Central memory CD8-positive, alpha-beta T cell (primary cell): ENCODE measurements around the gene SLC15A1.

Experiments used
- ATAC-seq: fragments of 150-1000 bp; cut with Tn5 transposase; replicated peaks from 2 replicates; pipeline ENCODE4 v1.10.0; 2022; ENCODE audit warnings: mild to moderate bottlenecking, moderate FRiP score, moderate number of reproducible peaks; ENCODE audit not compliant: poor library complexity, severe bottlenecking; ENCODE audit errors: extremely low read depth
- DNase-seq, 2 donors: peaks; one replicate each; pipeline ENCODE4 v3.0.0; 2021; ENCODE audit warnings: low spot score in 2 of 2
- H3K27ac Mint-ChIP-seq: one replicate; pipeline ENCODE4 v1.8.0; 2022; ENCODE audit warnings: low read depth, mild to moderate bottlenecking, moderate library complexity, mixed read lengths
- H3K27me3 Mint-ChIP-seq: one replicate; pipeline ENCODE4 v1.8.0; 2022; ENCODE audit warnings: mixed read lengths
- H3K36me3 Mint-ChIP-seq: one replicate; pipeline ENCODE4 v1.8.0; 2022; ENCODE audit warnings: mild to moderate bottlenecking, moderate library complexity, mixed read lengths; ENCODE audit not compliant: insufficient read depth
- H3K4me1 Mint-ChIP-seq: one replicate; pipeline ENCODE4 v1.8.0; 2022; ENCODE audit warnings: mixed read lengths
- H3K4me3 Mint-ChIP-seq: one replicate; pipeline ENCODE4 v1.8.0; 2022; ENCODE audit warnings: mild to moderate bottlenecking, moderate library complexity, mixed read lengths
- H3K9me3 Mint-ChIP-seq: one replicate; pipeline ENCODE4 v1.8.0; 2022; ENCODE audit warnings: mixed read lengths

Gene SLC15A1

GRCh38 chr13:98697791-98698190 is 54.7 kb downstream of the SLC15A1 start:
- H3K36me3 Mint-ChIP-seq = no peaks in the 10 kb centered on the region
- DNase-seq (no peak), ATAC-seq (no peak)
- H3K4me3 Mint-ChIP-seq = no peak overlapping the region
- H3K27ac Mint-ChIP-seq = no peak overlapping the region
- H3K9me3 Mint-ChIP-seq = no peaks in the 10 kb centered on the region
- H3K27me3 Mint-ChIP-seq = peaks cover 41% of the 10 kb centered on the region
- H3K4me1 Mint-ChIP-seq = no peaks in the 10 kb centered on the region

- Mint-ChIP-seq H3K27ac (no peak overlapping the region), H3K27me3 (peaks cover 27% of the 10 kb centered on the region), H3K36me3 (no peaks in the 10 kb centered on the region), H3K4me1 (no peaks in the 10 kb centered on the region), H3K9me3 (no peaks in the 10 kb centered on the region), H3K4me3 (no peak overlapping the region)
- no peak for DNase-seq
- no peak for ATAC-seq
Measured at GRCh38 chr13:98693756-98694155, 58.7 kb downstream of the SLC15A1 start.

GRCh38 chr13:98691360-98691759 is 61.1 kb downstream of the SLC15A1 start:
- peaks cover 16% of the 10 kb centered on the region for H3K27me3 Mint-ChIP-seq
- H3K36me3 Mint-ChIP-seq = no peaks in the 10 kb centered on the region
- H3K4me3 Mint-ChIP-seq = no peak overlapping the region
- H3K27ac Mint-ChIP-seq = no peak overlapping the region
- no peaks in the 10 kb centered on the region for H3K4me1 Mint-ChIP-seq
- H3K9me3 Mint-ChIP-seq = no peaks in the 10 kb centered on the region
- no peak for ATAC-seq
- no peak for DNase-seq

- DNase-seq = no peak
- Mint-ChIP-seq H3K36me3 (no peaks in the 10 kb centered on the region), H3K4me1 (no peaks in the 10 kb centered on the region), H3K9me3 (no peaks in the 10 kb centered on the region), H3K27me3 (peaks cover 16% of the 10 kb centered on the region), H3K4me3 (no peak overlapping the region), H3K27ac (no peak overlapping the region)
- ATAC-seq = no peak
Measured at GRCh38 chr13:98690348-98691022, 62.0 kb downstream of the SLC15A1 start.

GRCh38 chr13:98689347-98689968 is 63.0 kb downstream of the SLC15A1 start:
- H3K36me3 Mint-ChIP-seq = no peaks in the 10 kb centered on the region
- H3K4me1 Mint-ChIP-seq = no peaks in the 10 kb centered on the region
- H3K4me3 Mint-ChIP-seq = no peak overlapping the region
- H3K27me3 Mint-ChIP-seq = peaks cover 25% of the 10 kb centered on the region
- no peak for DNase-seq
- H3K27ac Mint-ChIP-seq = no peak overlapping the region
- H3K9me3 Mint-ChIP-seq = no peaks in the 10 kb centered on the region
- no peak for ATAC-seq

GRCh38 chr13:98688373-98688772 is 64.1 kb downstream of the SLC15A1 start:
- Mint-ChIP-seq H3K9me3 (no peaks in the 10 kb centered on the region), H3K27me3 (peaks cover 26% of the 10 kb centered on the region), H3K27ac (no peak overlapping the region), H3K4me1 (no peaks in the 10 kb centered on the region), H3K36me3 (peaks cover 1% of the 10 kb centered on the region), H3K4me3 (no peak overlapping the region)
- DNase-seq (no peak), ATAC-seq (no peak)

- no peaks in the 10 kb centered on the region for H3K4me1 Mint-ChIP-seq
- ATAC-seq = no peak
Measured at GRCh38 chr13:98687319-98687718, 65.2 kb downstream of the SLC15A1 start.

GRCh38 chr13:98686270-98686669 is 66.2 kb downstream of the SLC15A1 start:
- ATAC-seq (no peak), DNase-seq (no peak)
- Mint-ChIP-seq H3K4me3 (no peak overlapping the region), H3K4me1 (no peaks in the 10 kb centered on the region), H3K9me3 (no peaks in the 10 kb centered on the region), H3K27me3 (peaks cover 26% of the 10 kb centered on the region), H3K36me3 (peaks cover 1% of the 10 kb centered on the region), H3K27ac (no peak overlapping the region)

More at GRCh38 chr13:98687319-98687718, 65.2 kb downstream of the SLC15A1 start:
- Mint-ChIP-seq H3K27me3 (peaks cover 26% of the 10 kb centered on the region), H3K4me3 (no peak overlapping the region), H3K9me3 (no peaks in the 10 kb centered on the region), H3K36me3 (peaks cover 1% of the 10 kb centered on the region), H3K27ac (no peak overlapping the region)
- no peak for DNase-seq

GRCh38 chr13:98685146-98685545 is 67.3 kb downstream of the SLC15A1 start:
- Mint-ChIP-seq H3K36me3 (peaks cover 1% of the 10 kb centered on the region), H3K9me3 (no peaks in the 10 kb centered on the region), H3K27ac (no peak overlapping the region), H3K4me1 (no peaks in the 10 kb centered on the region), H3K27me3 (peaks cover 26% of the 10 kb centered on the region), H3K4me3 (no peak overlapping the region)
- ATAC-seq (no peak), DNase-seq (no peak)

GRCh38 chr13:98681049-98681448 is 71.4 kb downstream of the SLC15A1 start:
- no peak for ATAC-seq
- Mint-ChIP-seq H3K36me3 (peaks cover 1% of the 10 kb centered on the region), H3K27ac (no peak overlapping the region), H3K27me3 (peaks cover 30% of the 10 kb centered on the region), H3K9me3 (no peaks in the 10 kb centered on the region), H3K4me3 (no peak overlapping the region), H3K4me1 (no peaks in the 10 kb centered on the region)
- no peak for DNase-seq

GRCh38 chr13:98678741-98679140 is 73.7 kb downstream of the SLC15A1 start:
- no peak for DNase-seq
- no peak for ATAC-seq
- H3K36me3 Mint-ChIP-seq = peaks cover 1% of the 10 kb centered on the region
- no peaks in the 10 kb centered on the region for H3K9me3 Mint-ChIP-seq
- H3K4me1 Mint-ChIP-seq = no peaks in the 10 kb centered on the region
- H3K4me3 Mint-ChIP-seq = no peak overlapping the region
- H3K27me3 Mint-ChIP-seq = peaks cover 13% of the 10 kb centered on the region
- no peak overlapping the region for H3K27ac Mint-ChIP-seq

GRCh38 chr13:98677398-98677797 is 75.1 kb downstream of the SLC15A1 start:
- Mint-ChIP-seq H3K36me3 (no peaks in the 10 kb centered on the region), H3K9me3 (no peaks in the 10 kb centered on the region), H3K27ac (no peak overlapping the region), H3K4me3 (no peak overlapping the region), H3K4me1 (no peaks in the 10 kb centered on the region), H3K27me3 (peaks cover 13% of the 10 kb centered on the region)
- DNase-seq = no peak
- ATAC-seq = no peak

- no peak for ATAC-seq
- no peak for DNase-seq
- H3K27me3 Mint-ChIP-seq = peaks cover 13% of the 10 kb centered on the region
- H3K4me3 Mint-ChIP-seq = no peak overlapping the region
- H3K27ac Mint-ChIP-seq = no peak overlapping the region
- H3K4me1 Mint-ChIP-seq = no peaks in the 10 kb centered on the region
- no peaks in the 10 kb centered on the region for H3K9me3 Mint-ChIP-seq
- no peaks in the 10 kb centered on the region for H3K36me3 Mint-ChIP-seq
Measured at GRCh38 chr13:98676239-98676638, 76.2 kb downstream of the SLC15A1 start.
